Measurements from ENCODE around the gene SCAF8.
A peak's percentile ranks its signal among the peaks of the same experiment; 100 is the strongest.
"Not testable (repeated sequence)": the region's sequence is repeated elsewhere in the genome, so short reads cannot be mapped to it uniquely, and the experiment has no call there.

The SCAF8 gene

GRCh38 chr6:154782193-154782592, 49.0 kb downstream of the SCAF8 start:
- DNase-seq (ENCODE audit: low read depth, low spot score), result no peak

GRCh38 chr6:154783229-154783628, 50.0 kb downstream of the SCAF8 start:
- no peak for DNase-seq (ENCODE audit: low read depth, low spot score)

- DNase-seq (ENCODE audit: low read depth, low spot score), result no peak
These were observed 51.9 kb downstream of the SCAF8 start for GRCh38 chr6:154785075-154785474.

- no peak for DNase-seq (ENCODE audit: low read depth, low spot score)
These were observed 53.1 kb downstream of the SCAF8 start for GRCh38 chr6:154786144-154786868.

GRCh38 chr6:154791556-154792317, 58.5 kb downstream of the SCAF8 start:
- DNase-seq (ENCODE audit: low read depth, low spot score), result no peak

- DNase-seq (ENCODE audit: low read depth, low spot score), result no peak
These were observed 59.1 kb downstream of the SCAF8 start for GRCh38 chr6:154792325-154792724.

GRCh38 chr6:154792761-154793160, 59.5 kb downstream of the SCAF8 start:
- no peak for DNase-seq (ENCODE audit: low read depth, low spot score)

GRCh38 chr6:154796484-154796883, 63.3 kb downstream of the SCAF8 start:
- no peak for DNase-seq (ENCODE audit: low read depth, low spot score)

- DNase-seq (ENCODE audit: low read depth, low spot score), result no peak
These were observed 64.6 kb downstream of the SCAF8 start for GRCh38 chr6:154797857-154798256.

- no peak for DNase-seq (ENCODE audit: low read depth, low spot score)
These were observed 67.1 kb downstream of the SCAF8 start for GRCh38 chr6:154800338-154800737.

GRCh38 chr6:154805288-154805911, 72.2 kb downstream of the SCAF8 start:
- peak; percentile 51 for DNase-seq (ENCODE audit: low read depth, low spot score)

- DNase-seq (ENCODE audit: low read depth, low spot score), result peak; percentile 9
These were observed 73.6 kb downstream of the SCAF8 start for GRCh38 chr6:154806804-154807203.

- DNase-seq (ENCODE audit: low read depth, low spot score), result not testable (repeated sequence)
These were observed 78.4 kb downstream of the SCAF8 start for GRCh38 chr6:154811663-154812062.

GRCh38 chr6:154814063-154814462, 80.8 kb downstream of the SCAF8 start:
- no peak for DNase-seq (ENCODE audit: low read depth, low spot score)

- DNase-seq (ENCODE audit: low read depth, low spot score), result peak; percentile 49
These were observed 83.0 kb downstream of the SCAF8 start for GRCh38 chr6:154815938-154816820.

GRCh38 chr6:154821099-154821498, 87.9 kb downstream of the SCAF8 start:
- no peak for DNase-seq (ENCODE audit: low read depth, low spot score)

GRCh38 chr6:154821638-154822037, 88.4 kb downstream of the SCAF8 start:
- no peak for DNase-seq (ENCODE audit: low read depth, low spot score)

- DNase-seq (ENCODE audit: low read depth, low spot score), result no peak
These were observed 89.8 kb downstream of the SCAF8 start for GRCh38 chr6:154822947-154823558.

- DNase-seq (ENCODE audit: low read depth, low spot score), result peak; percentile 16
These were observed 90.9 kb downstream of the SCAF8 start for GRCh38 chr6:154824076-154824475.

- DNase-seq (ENCODE audit: low read depth, low spot score), result no peak
These were observed 96.8 kb downstream of the SCAF8 start for GRCh38 chr6:154829970-154830369.

- DNase-seq (ENCODE audit: low read depth, low spot score), result no peak
These were observed 97.6 kb downstream of the SCAF8 start for GRCh38 chr6:154830771-154831170.
